H9 (cell line): ENCODE data around the gene NPAS2. TPM values are rescaled to one million over a fixed set of nuclear protein-coding genes. Genes with fewer than 3 reads are reported as not detected.

Experiments used
- DNase-seq: peaks from one replicate; pipeline ENCODE4 v3.0.0-alpha.2; 2017
- H2AFZ ChIP-seq: one replicate; pipeline ENCODE4 v1.6.1; 2013; ENCODE audit warnings: mild to moderate bottlenecking, low read length, control low read depth, moderate library complexity
- H2AK5ac ChIP-seq: 2 replicates; pipeline ENCODE4 v1.6.1; 2013; ENCODE audit warnings: low read length, control low read depth, mixed read lengths; ENCODE audit not compliant: insufficient read length
- H2BK120ac ChIP-seq: one replicate; pipeline ENCODE4 v1.6.1; 2013; ENCODE audit warnings: low read depth, mild to moderate bottlenecking, low read length, control low read depth, inconsistent platforms; ENCODE audit not compliant: poor library complexity, severe bottlenecking
- H2BK12ac ChIP-seq: 2 replicates; pipeline ENCODE4 v1.6.1; 2013; ENCODE audit warnings: low read length, control low read depth, mixed read lengths, low read depth; ENCODE audit not compliant: insufficient read length
- H2BK15ac ChIP-seq: 2 replicates; pipeline ENCODE4 v1.6.1; 2013; ENCODE audit warnings: low read depth, low read length, control low read depth
- H2BK20ac ChIP-seq: one replicate; pipeline ENCODE4 v1.6.1; 2013; ENCODE audit warnings: low read depth, mild to moderate bottlenecking, low read length, control low read depth, inconsistent platforms; ENCODE audit not compliant: poor library complexity, severe bottlenecking
- H2BK5ac ChIP-seq: 2 replicates; pipeline ENCODE4 v1.6.1; 2013; ENCODE audit warnings: low read length, control low read depth, mixed read lengths; ENCODE audit not compliant: insufficient read length
- H3K14ac ChIP-seq: 2 replicates; pipeline ENCODE4 v1.6.1; 2013; ENCODE audit warnings: low read length, control low read depth; ENCODE audit not compliant: insufficient read depth
- H3K18ac ChIP-seq: 2 replicates; pipeline ENCODE4 v1.6.1; 2013; ENCODE audit warnings: low read depth, mild to moderate bottlenecking, mixed read lengths, low read length, control low read depth; ENCODE audit not compliant: insufficient read length
- H3K23ac ChIP-seq: 2 replicates; pipeline ENCODE4 v1.6.1; 2013; ENCODE audit warnings: low read length, control low read depth, mixed read lengths, low read depth; ENCODE audit not compliant: insufficient read length
- H3K23me2 ChIP-seq: 2 replicates; pipeline ENCODE4 v1.6.1; 2013; ENCODE audit warnings: low read depth, mild to moderate bottlenecking, mixed read lengths, low read length, control low read depth; ENCODE audit not compliant: insufficient read length, poor library complexity, severe bottlenecking
- H3K27ac ChIP-seq: 2 replicates; pipeline ENCODE4 v1.5.1; 2013; ENCODE audit warnings: low read length, control low read depth, mixed read lengths, low read depth; ENCODE audit not compliant: insufficient read length
- H3K27me3 ChIP-seq: 2 replicates; pipeline ENCODE4 v1.6.1; 2013; ENCODE audit warnings: low read length, control low read depth, inconsistent platforms; ENCODE audit not compliant: insufficient read depth
- H3K4ac ChIP-seq: 2 replicates; pipeline ENCODE4 v1.6.1; 2013; ENCODE audit warnings: low read depth, mild to moderate bottlenecking, control low read depth, inconsistent platforms, low read length, moderate library complexity
- H3K4me1 ChIP-seq: 2 replicates; pipeline ENCODE4 v1.6.1; 2013; ENCODE audit warnings: low read length, control low read depth, inconsistent platforms; ENCODE audit not compliant: insufficient read depth
- H3K4me2 ChIP-seq: 2 replicates; pipeline ENCODE4 v1.6.1; 2013; ENCODE audit warnings: low read length, control low read depth, mixed read lengths; ENCODE audit not compliant: insufficient read length, insufficient read depth
- H3K56ac ChIP-seq: 2 replicates; pipeline ENCODE4 v1.6.1; 2013; ENCODE audit warnings: low read depth, mild to moderate bottlenecking, mixed read lengths, low read length, control low read depth; ENCODE audit not compliant: insufficient read length
- H3K79me1 ChIP-seq: 2 replicates; pipeline ENCODE4 v1.6.1; 2013; ENCODE audit warnings: low read depth, mild to moderate bottlenecking, moderate library complexity, low read length, control low read depth, inconsistent platforms; ENCODE audit not compliant: insufficient read depth, poor library complexity, severe bottlenecking
- H3K79me2 ChIP-seq: 2 replicates; pipeline ENCODE4 v1.6.1; 2013; ENCODE audit warnings: low read length, control low read depth, inconsistent platforms; ENCODE audit not compliant: insufficient read depth
- H3K9ac ChIP-seq: 2 replicates; pipeline ENCODE4 v1.6.1; 2013; ENCODE audit warnings: low read length, control low read depth, mixed read lengths; ENCODE audit not compliant: insufficient read length; ENCODE audit errors: extremely low read depth
- H3K9me3 ChIP-seq: one replicate; pipeline ENCODE4 v1.6.1; 2013; ENCODE audit warnings: low read depth, low read length, inconsistent platforms; ENCODE audit not compliant: control insufficient read depth
- H3T11ph ChIP-seq: one replicate; pipeline ENCODE4 v1.6.1; 2013; ENCODE audit warnings: mild to moderate bottlenecking, low read length, control low read depth, inconsistent platforms
- H4K20me1 ChIP-seq: one replicate; pipeline ENCODE4 v1.6.1; 2013; ENCODE audit not compliant: control insufficient read depth, insufficient read length, insufficient read depth
- H4K5ac ChIP-seq: 2 replicates; pipeline ENCODE4 v1.6.1; 2013; ENCODE audit warnings: low read depth, mild to moderate bottlenecking, mixed read lengths, low read length, control low read depth; ENCODE audit not compliant: insufficient read length
- H4K8ac ChIP-seq: replicated peaks from 2 replicates; pipeline ENCODE4 v1.6.1; 2013; ENCODE audit warnings: low read length, control low read depth, mixed read lengths, low read depth; ENCODE audit not compliant: insufficient read length
- H4K91ac ChIP-seq: 2 replicates; pipeline ENCODE4 v1.6.1; 2013; ENCODE audit warnings: low read depth, mild to moderate bottlenecking, moderate library complexity, mixed read lengths, low read length, control low read depth; ENCODE audit not compliant: insufficient read length
- H3K27ac Mint-ChIP-seq, 3 experiments: 2 replicates in 2 of 3; 3 replicates in 1 of 3; pipeline ENCODE4 v1.8.0; 2020 to 2021; ENCODE audit warnings: mixed read lengths in 3 of 3, mild to moderate bottlenecking in 1 of 3, moderate library complexity in 1 of 3
- H3K27me3 Mint-ChIP-seq: 2 replicates; pipeline ENCODE4 v1.8.0; 2021; ENCODE audit warnings: low read depth, mild to moderate bottlenecking, moderate library complexity, mixed read lengths
- H3K36me3 Mint-ChIP-seq, 3 experiments: 2 replicates in 2 of 3; 3 replicates in 1 of 3; pipeline ENCODE4 v1.8.0; 2020 to 2021; ENCODE audit warnings: low read depth in 3 of 3, mixed read lengths in 3 of 3; ENCODE audit not compliant: insufficient read depth in 1 of 3
- H3K4me1 Mint-ChIP-seq, 2 experiments: 2 replicates each; pipeline ENCODE4 v1.8.0; 2020; ENCODE audit warnings: mixed read lengths in 2 of 2
- H3K4me3 Mint-ChIP-seq, 2 experiments: 2 replicates in 1 of 2; 3 replicates in 1 of 2; pipeline ENCODE4 v1.8.0; 2020 to 2021; ENCODE audit warnings: mild to moderate bottlenecking in 2 of 2, mixed read lengths in 2 of 2, moderate library complexity in 1 of 2
- H3K9me3 Mint-ChIP-seq, 2 experiments: 2 replicates in 1 of 2; 3 replicates in 1 of 2; pipeline ENCODE4 v1.8.0; 2020; ENCODE audit warnings: mild to moderate bottlenecking in 2 of 2, mixed read lengths in 2 of 2, moderate library complexity in 1 of 2
- WGBS: extraction: QIAGEN DNeasy Blood & Tissue Kit; methylation state at CpG from one replicate; pipeline ENCODE4 v1.1.7; 2013; ENCODE audit warnings: missing lambda C conversion rate, low lambda C conversion rate, mixed read lengths; ENCODE audit not compliant: insufficient read length; ENCODE audit errors: extremely low coverage; 5-methylcytosine and 5-hydroxymethylcytosine counted together
- total RNA-seq: library from RNA; stranded (reverse); gene quantifications from 2 replicates; pipeline ENCODE4 v1.2.1, GENCODE V29; 2021
- TF ChIP-seq, protein P1 (sequence below): fragments of 200-600 bp; sonication (generic); conservative IDR thresholded peaks from 3 replicates; pipeline ENCODE4 v1.8.0; 2021; ENCODE audit warnings: antibody characterized with exemption, mild to moderate bottlenecking

NPAS2 gene
- total RNA-seq, 1 experiment from 2014 or later: 1.3 TPM

DNA sequence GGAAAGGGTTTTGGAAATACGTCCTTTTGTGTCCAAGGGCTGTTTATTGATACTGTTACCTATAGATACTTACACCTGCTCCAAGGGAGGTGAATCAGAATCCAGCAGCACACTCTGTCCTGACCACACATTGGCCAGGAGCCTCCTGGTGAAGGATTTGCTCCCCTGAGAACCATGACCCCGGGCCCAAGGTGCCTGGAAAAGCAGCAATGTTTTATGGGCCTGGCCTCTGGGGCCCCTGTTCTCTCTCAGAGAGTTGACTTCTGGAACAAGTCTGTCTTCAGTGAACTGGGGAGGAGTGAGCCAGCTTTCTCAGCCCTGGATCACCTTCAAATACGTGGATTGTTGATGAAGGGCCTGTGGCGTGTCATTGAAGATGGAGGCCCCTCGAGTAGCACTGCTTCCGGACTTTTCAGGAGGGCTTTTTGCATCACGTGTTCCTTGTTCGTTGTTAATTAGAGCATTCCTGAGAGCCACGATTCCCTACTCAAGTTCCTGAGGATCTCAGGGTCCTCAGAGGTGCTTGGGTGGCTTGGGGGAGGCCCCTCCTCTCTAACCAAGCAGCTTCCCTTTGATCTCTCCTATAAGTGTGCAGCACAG is 103.6 kb downstream of the NPAS2 start:
- H3K27me3 Mint-ChIP-seq: peaks cover 2% of the 10 kb centered on the region
- no peak overlapping the region for H2BK5ac ChIP-seq
- H3K23me2 ChIP-seq: no peaks in the 10 kb centered on the region
- no peaks in the 10 kb centered on the region for H3K36me3 Mint-ChIP-seq
- no peak overlapping the region for H4K8ac ChIP-seq
- H3K79me1 ChIP-seq: no peaks in the 10 kb centered on the region
- H4K5ac ChIP-seq: no peak overlapping the region
- H3K23ac ChIP-seq: no peak overlapping the region
- H3K9ac ChIP-seq: no peak overlapping the region
- WGBS: no CpG with 5 or more reads among the region's 9 CpGs
- no peak overlapping the region for H3K18ac ChIP-seq
- DNase-seq: no peak
- no peak overlapping the region for H3K27ac Mint-ChIP-seq
- H2AK5ac ChIP-seq: no peak overlapping the region
- no peaks in the 10 kb centered on the region for H3K79me2 ChIP-seq
- H2BK15ac ChIP-seq: no peak overlapping the region
- no peak overlapping the region for H3K4me3 Mint-ChIP-seq
- no peaks in the 10 kb centered on the region for H3K4me1 ChIP-seq
- H2AFZ ChIP-seq: no peak overlapping the region
- H3K4me2 ChIP-seq: no peak overlapping the region
- H2BK20ac ChIP-seq: no peak overlapping the region
- no peaks in the 10 kb centered on the region for H3K9me3 Mint-ChIP-seq
- H2BK120ac ChIP-seq: no peak overlapping the region
- H3K27me3 ChIP-seq: no peaks in the 10 kb centered on the region
- H3K9me3 ChIP-seq: no peaks in the 10 kb centered on the region
- no peak overlapping the region for H3K4ac ChIP-seq
- no peak overlapping the region for H2BK12ac ChIP-seq
- H3K14ac ChIP-seq: no peak overlapping the region
- no peak overlapping the region for H3K56ac ChIP-seq
- H3K27ac ChIP-seq: no peak overlapping the region
- no peak overlapping the region for H3T11ph ChIP-seq
- TF ChIP-seq, protein P1, sequence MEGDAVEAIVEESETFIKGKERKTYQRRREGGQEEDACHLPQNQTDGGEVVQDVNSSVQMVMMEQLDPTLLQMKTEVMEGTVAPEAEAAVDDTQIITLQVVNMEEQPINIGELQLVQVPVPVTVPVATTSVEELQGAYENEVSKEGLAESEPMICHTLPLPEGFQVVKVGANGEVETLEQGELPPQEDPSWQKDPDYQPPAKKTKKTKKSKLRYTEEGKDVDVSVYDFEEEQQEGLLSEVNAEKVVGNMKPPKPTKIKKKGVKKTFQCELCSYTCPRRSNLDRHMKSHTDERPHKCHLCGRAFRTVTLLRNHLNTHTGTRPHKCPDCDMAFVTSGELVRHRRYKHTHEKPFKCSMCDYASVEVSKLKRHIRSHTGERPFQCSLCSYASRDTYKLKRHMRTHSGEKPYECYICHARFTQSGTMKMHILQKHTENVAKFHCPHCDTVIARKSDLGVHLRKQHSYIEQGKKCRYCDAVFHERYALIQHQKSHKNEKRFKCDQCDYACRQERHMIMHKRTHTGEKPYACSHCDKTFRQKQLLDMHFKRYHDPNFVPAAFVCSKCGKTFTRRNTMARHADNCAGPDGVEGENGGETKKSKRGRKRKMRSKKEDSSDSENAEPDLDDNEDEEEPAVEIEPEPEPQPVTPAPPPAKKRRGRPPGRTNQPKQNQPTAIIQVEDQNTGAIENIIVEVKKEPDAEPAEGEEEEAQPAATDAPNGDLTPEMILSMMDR: no peak
- peaks cover 7 to 8% of the 10 kb centered on the region in 2 experiments for H3K4me1 Mint-ChIP-seq
- no peak overlapping the region for H4K91ac ChIP-seq
- H4K20me1 ChIP-seq: no peaks in the 10 kb centered on the region
